Endothelial cell of umbilical vein (primary cell): Measurements from ENCODE around the gene PDIA5.

ENCODE experiments used
- CTCF ChIP-seq, 2 donors: IDR thresholded peaks; 1 replicate in 1 of 2; 2 replicates in 1 of 2; pipeline ENCODE4 v1.5.1; 2011; ENCODE audit warnings: low read length in 2 of 2, mild to moderate bottlenecking in 2 of 2, moderate library complexity in 2 of 2, control low read depth in 1 of 2, inconsistent platforms in 1 of 2, low read depth in 1 of 2; ENCODE audit not compliant: insufficient read depth in 1 of 2; ENCODE audit errors: extremely low read depth in 1 of 2
- EZH2 ChIP-seq: IDR thresholded peaks from 2 replicates; pipeline ENCODE4 v1.6.1; 2012; ENCODE audit warnings: borderline replicate concordance, low read depth, mild to moderate bottlenecking, moderate library complexity, low read length, inconsistent platforms; ENCODE audit not compliant: severe bottlenecking
- FOS ChIP-seq: IDR thresholded peaks from 2 replicates; pipeline ENCODE4 v1.6.1; 2011; ENCODE audit warnings: mild to moderate bottlenecking, low read length, moderate library complexity, borderline replicate concordance; ENCODE audit not compliant: insufficient read depth
- GATA2 ChIP-seq: IDR thresholded peaks from 2 replicates; pipeline ENCODE4 v1.7.0; 2011; ENCODE audit warnings: low read depth, mild to moderate bottlenecking, moderate library complexity, mixed read lengths, low read length; ENCODE audit not compliant: insufficient read length, insufficient read depth
- JUN ChIP-seq: IDR thresholded peaks from 2 replicates; pipeline ENCODE4 v1.6.1; 2011; ENCODE audit warnings: borderline replicate concordance, low read depth; ENCODE audit not compliant: insufficient read length, insufficient read depth
- MYC ChIP-seq: IDR thresholded peaks from one replicate; pipeline ENCODE4 v1.6.1; 2011; ENCODE audit warnings: mild to moderate bottlenecking, low read depth, low read length
- POLR2A ChIP-seq: IDR thresholded peaks from 2 replicates; pipeline ENCODE4 v1.6.1; 2012; ENCODE audit warnings: low read depth, mild to moderate bottlenecking, control low read depth, low read length
- POLR2AphosphoS5 ChIP-seq: IDR thresholded peaks from 2 replicates; pipeline ENCODE4 v1.6.1; 2012; ENCODE audit warnings: low read depth, mild to moderate bottlenecking, control low read depth, low read length, moderate library complexity; ENCODE audit not compliant: insufficient read depth

- TF ChIP-seq CTCF (IDR thresholded peaks at IDR 0.05; ENCODE audit: extremely low read depth in 1 of 2, insufficient read depth in 1 of 2, low read depth in 1 of 2, low read length in 2 of 2) = peak in 1 of 2 donors; percentile 58
- no peak for TF ChIP-seq POLR2A
- TF ChIP-seq FOS = no peak
- no peak for TF ChIP-seq JUN
- no peak for TF ChIP-seq GATA2
- TF ChIP-seq POLR2AphosphoS5 = no peak
- TF ChIP-seq EZH2 = no peak
- TF ChIP-seq MYC = no peak
These were observed 127.7 kb downstream of the PDIA5 start for GRCh38 chr3:123194552-123194951.
